Measurements from ENCODE around the gene VMP1. TPM values are rescaled to one million over a fixed set of nuclear protein-coding genes. Genes with fewer than 3 reads are reported as not detected.
"Not testable (repeated sequence)": the region's sequence is repeated elsewhere in the genome, so short reads cannot be mapped to it uniquely, and the experiment has no call there.

VMP1 gene
- total RNA-seq, 1 donor = 460 TPM

DNA sequence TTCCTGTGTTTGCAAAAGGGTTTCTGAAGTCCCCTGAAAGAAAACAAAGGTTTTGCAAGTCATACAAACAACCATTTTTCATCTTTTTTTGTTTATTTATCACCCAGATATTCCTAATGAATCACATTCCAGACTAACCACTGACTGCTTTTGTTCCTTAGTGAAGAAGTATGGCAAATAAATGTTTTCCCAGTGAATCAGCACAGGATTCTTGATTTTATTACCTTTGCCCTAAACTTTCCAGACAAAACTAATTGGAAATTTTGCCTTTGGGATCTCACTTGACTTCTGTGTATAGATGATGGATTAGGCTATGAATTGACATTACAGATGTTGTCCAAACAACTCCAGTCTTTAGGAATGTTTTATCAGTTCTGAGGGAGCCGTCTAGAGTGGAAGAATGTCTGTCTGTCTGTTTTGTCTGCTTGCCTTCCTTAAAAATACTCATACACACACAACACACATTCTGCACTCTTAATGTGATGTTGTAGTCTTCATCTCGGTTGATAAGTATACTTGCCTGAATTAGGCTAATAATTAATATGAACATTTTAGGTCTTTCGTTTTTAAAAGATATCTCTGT, 48.9 kb downstream of the VMP1 start:
- H3K4me3 ChIP-seq (ENCODE audit: low read length) = no peak overlapping the region
- peaks cover 30% of the 10 kb centered on the region for H3K4me1 ChIP-seq (ENCODE audit: insufficient read depth, low read length)
- no peaks in the 10 kb centered on the region for H3K27me3 ChIP-seq (ENCODE audit: insufficient read depth, low read length)
- no peaks in the 10 kb centered on the region for H3K9me3 ChIP-seq (ENCODE audit: low read depth, low read length)

DNA sequence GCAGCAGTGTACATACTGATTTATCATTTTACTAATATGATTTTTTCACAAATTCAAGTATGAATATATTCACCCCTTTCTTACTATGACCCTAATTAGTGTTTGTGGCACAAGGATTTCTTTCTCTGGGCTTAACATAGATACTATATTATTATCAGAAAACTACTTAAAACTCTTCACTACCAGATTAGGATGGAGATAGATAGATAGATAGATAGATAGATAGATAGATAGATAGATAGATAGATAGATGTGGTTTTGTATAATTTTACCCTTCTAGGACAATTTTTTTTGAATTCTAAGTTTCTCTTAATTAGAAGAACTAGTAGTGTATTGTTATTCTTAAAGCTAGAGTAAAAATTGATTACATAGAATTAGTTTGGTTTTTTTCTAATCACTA, 49.6 kb downstream of the VMP1 start:
- Histone ChIP-seq H3K4me3 (ENCODE audit: low read length) (no peak overlapping the region), H3K9me3 (ENCODE audit: low read depth, low read length) (no peaks in the 10 kb centered on the region), H3K27me3 (ENCODE audit: insufficient read depth, low read length) (no peaks in the 10 kb centered on the region), H3K4me1 (ENCODE audit: insufficient read depth, low read length) (peaks cover 29% of the 10 kb centered on the region)

DNA sequence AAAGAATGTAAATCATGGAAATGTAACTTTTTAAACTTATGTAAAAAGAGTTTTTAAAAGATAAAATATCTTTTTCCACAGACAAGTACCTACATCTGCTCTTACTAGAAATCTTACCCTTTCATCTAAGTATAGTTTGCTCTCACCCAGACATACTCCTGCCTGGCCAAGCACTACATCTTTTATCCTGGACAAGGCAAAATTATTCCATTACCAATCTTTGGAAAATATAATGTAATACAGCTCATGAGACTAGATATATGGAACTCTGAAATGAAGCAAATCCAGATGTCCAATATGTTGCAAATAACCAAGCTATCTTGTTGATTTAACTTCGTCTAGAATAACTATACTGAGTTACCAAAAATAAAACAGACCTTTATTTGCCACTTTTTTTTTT, 50.0 kb downstream of the VMP1 start:
- no peak overlapping the region for H3K4me3 ChIP-seq (ENCODE audit: low read length)

DNA sequence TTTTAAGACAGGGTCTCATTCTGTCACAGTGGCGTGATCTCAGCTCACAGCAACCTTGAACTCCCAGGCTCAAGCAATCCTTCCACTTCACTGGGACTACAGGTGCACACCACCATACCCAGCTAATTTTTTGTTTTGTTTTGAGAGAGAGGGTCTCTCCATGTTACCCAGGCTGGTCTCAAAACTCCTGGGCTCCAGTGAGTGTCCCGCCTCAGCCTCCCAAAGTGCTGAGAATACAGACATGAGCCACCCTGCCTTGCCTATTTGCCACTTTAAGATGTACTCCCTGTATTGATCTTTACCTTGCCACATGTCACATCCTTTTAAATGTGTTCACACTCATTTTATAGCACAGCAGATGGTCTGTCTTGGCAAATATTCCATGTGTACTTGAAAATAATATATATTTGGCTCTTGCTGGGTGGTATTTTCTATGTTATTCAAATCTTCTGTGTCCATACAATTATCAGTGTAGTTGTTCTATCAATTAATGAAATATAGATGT, 50.5 kb downstream of the VMP1 start:
- H3K4me1 ChIP-seq (ENCODE audit: insufficient read depth, low read length) = peaks cover 24% of the 10 kb centered on the region

More for the DNA sequence above, 50.0 kb downstream of the VMP1 start:
- H3K9me3 ChIP-seq (ENCODE audit: low read depth, low read length) = no peaks in the 10 kb centered on the region
- no peaks in the 10 kb centered on the region for H3K27me3 ChIP-seq (ENCODE audit: insufficient read depth, low read length)
- peaks cover 26% of the 10 kb centered on the region for H3K4me1 ChIP-seq (ENCODE audit: insufficient read depth, low read length)

DNA sequence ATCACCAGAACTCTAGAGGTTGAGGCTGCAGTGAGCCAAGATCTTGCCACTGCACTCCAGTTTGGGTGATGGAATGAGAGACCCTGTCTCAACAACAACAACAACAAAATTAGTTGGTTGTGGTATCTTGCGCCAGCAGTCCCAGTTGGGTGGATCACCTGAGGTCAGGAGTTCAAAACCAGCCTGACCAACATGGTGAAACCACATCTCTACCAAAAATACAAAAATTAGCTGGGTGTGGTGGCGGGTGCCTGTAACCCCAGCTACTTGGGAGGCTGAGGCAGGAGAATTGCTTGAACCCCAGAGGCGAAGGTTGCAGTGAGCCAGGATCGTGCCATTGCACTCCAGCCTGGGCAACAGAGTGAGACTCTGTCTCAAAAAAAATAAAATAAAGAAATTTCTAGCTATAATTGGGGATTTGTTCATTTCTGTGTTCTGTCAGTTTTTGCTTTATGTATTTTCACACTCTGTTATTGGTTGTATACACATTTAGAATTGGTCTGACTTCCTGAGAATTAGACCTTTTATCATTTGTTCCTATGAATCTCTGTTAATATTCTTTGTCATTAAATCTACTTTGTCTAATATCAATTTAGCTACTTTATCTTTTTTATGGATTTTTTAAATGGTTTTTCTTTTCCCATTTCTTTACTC, 51.7 kb downstream of the VMP1 start:
- not testable (repeated sequence) for H3K4me3 ChIP-seq (ENCODE audit: low read length); H3K27me3 ChIP-seq (ENCODE audit: insufficient read depth, low read length); H3K9me3 ChIP-seq (ENCODE audit: low read depth, low read length)
- peaks cover 22% of the 10 kb centered on the region for H3K4me1 ChIP-seq (ENCODE audit: insufficient read depth, low read length)

More for the DNA sequence above, 50.5 kb downstream of the VMP1 start:
- H3K9me3 ChIP-seq (ENCODE audit: low read depth, low read length) = no peaks in the 10 kb centered on the region
- H3K27me3 ChIP-seq (ENCODE audit: insufficient read depth, low read length) = no peaks in the 10 kb centered on the region
- no peak overlapping the region for H3K4me3 ChIP-seq (ENCODE audit: low read length)

DNA sequence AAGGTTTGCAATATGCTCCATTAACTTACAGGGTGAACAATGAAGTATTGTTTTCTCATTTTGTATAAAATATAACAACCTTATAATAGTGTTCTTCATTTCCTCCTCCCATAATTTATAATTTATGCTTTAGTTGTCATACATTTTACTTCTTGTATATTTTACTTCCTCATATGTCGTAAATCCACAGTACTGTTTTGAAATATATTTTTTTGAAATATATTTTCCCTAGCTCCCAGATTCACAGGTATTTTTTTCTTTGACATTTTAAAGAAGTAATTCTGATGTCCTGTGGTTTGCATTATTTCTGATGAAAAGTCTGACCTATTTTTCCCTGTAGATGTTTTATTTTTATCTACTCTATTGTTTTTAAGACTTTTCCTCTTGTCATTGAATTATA, 52.7 kb downstream of the VMP1 start:
- no peaks in the 10 kb centered on the region for H3K27me3 ChIP-seq (ENCODE audit: insufficient read depth, low read length)
- no peak overlapping the region for H3K4me3 ChIP-seq (ENCODE audit: low read length)
- no peaks in the 10 kb centered on the region for H3K9me3 ChIP-seq (ENCODE audit: low read depth, low read length)
- H3K4me1 ChIP-seq (ENCODE audit: insufficient read depth, low read length) = peaks cover 14% of the 10 kb centered on the region

DNA sequence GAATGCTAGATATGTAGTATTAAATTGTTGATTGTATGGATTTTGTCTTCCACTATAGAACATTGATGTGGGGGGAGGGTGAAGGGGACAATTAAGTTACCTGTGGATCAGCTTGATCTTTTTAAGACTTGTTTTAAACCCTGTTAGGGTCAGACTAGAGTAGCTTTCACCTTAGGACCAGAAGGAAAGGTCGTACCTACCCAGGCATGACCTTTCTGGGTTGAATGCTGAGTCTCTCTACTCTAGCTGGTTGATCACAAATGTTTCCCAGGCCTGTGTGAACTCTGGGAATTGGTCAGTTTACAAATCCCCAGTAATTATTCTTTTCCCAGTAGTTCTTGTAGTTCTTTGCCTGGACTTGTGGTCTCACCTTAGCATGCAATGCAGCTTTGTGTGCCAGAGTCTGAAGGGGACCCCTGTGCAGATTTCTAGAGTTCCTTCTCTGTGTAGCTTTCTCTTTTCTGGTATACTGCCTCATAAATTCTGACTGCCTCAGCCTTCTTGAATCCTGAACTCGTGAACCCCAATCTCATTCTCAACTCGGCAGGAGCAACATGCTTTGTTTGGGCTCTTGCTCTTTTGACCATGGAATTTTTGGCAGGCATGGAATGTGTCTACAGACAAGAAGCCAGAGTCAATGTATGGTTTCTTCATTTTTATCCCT, 54.1 kb downstream of the VMP1 start:
- H3K4me3 ChIP-seq (ENCODE audit: low read length) = no peak overlapping the region
- no peaks in the 10 kb centered on the region for H3K27me3 ChIP-seq (ENCODE audit: insufficient read depth, low read length)
- no peaks in the 10 kb centered on the region for H3K9me3 ChIP-seq (ENCODE audit: low read depth, low read length)
- H3K4me1 ChIP-seq (ENCODE audit: insufficient read depth, low read length) = peaks cover 14% of the 10 kb centered on the region

DNA sequence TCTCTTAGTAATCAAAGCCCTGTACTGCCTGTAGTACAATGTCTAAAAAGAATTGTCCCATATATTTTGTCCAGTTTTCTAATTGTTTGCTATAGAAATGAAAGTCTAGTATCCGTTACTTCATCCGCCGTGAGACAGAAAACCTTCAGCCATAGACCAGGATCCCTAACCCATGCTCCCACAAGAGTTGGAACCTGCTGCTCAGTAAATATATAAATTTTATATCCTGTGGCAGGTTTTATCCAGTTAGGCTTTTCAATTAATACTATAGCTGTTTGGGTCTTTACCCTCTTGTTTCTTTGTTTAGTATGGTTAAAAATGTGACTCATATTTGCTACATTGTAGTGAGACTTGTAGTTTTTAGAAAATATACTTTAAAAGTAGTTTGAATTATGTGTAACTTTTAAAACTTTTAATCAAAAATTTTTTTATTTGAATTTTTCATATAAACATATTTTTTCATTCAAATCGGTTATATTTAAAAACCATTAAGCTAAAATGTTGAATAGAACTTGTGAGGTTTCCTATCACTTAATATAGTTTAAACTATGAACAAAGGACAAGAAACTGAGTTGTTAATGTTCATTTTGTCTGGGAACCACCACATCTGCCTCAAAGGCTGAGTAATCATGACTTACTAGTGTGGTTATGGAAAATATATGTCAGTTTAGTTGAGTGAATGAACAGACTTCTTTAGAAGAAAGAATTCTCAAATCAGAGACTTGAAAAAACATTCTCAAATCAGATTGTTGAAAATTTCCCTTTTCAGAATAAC, 54.8 kb downstream of the VMP1 start:
- H3K4me1 ChIP-seq (ENCODE audit: insufficient read depth, low read length) = peaks cover 14% of the 10 kb centered on the region
- H3K9me3 ChIP-seq (ENCODE audit: low read depth, low read length) = no peaks in the 10 kb centered on the region
- H3K27me3 ChIP-seq (ENCODE audit: insufficient read depth, low read length) = no peaks in the 10 kb centered on the region
- no peak overlapping the region for H3K4me3 ChIP-seq (ENCODE audit: low read length)

DNA sequence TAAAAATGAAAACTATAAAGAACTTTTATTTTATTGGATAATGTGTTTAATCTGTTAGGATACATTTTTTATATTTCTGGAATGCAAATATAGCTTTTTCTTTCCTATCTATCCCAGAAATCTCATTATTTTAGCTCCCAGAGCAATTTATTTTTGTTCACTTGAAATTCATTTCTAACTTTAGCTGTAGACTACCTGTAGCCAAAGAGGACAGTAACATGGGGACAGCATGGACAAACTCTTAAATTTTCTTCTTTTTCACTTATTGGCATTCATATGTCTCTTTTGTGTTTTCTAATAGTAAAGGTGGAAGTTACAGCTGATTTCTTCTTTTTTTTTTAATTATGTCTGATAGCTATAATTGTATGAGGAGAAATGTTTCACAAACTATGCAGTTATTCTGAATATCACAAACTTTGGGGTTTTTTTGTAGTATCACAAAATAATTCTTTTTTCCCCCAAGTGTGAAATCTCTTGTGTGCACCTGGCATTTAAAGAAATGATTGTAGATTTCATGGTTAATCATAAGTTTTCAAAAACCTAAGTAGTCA, 55.4 kb downstream of the VMP1 start:
- H3K4me1 ChIP-seq (ENCODE audit: insufficient read depth, low read length) = peaks cover 14% of the 10 kb centered on the region
- H3K27me3 ChIP-seq (ENCODE audit: insufficient read depth, low read length) = no peaks in the 10 kb centered on the region
- H3K9me3 ChIP-seq (ENCODE audit: low read depth, low read length) = no peaks in the 10 kb centered on the region
- no peak overlapping the region for H3K4me3 ChIP-seq (ENCODE audit: low read length)

DNA sequence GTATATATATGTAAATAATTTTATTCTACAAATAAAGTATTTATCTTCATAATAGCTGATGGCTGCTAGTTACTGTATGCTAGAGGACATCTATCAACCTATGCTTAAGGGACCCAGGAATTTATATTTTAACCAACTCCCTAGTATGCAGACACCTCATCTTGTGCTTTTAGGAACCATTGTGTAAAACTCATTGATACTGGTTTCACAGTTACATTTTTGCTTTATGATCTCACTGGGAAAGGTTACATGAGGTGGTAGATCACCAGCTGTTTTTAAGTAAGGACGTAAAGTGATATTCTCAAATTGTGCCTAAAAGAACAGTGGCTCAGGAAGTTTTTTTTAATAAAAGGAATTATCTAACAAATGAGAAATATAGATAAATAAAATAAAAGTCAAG, 56.4 kb downstream of the VMP1 start:
- H3K4me1 ChIP-seq (ENCODE audit: insufficient read depth, low read length) = peaks cover 20% of the 10 kb centered on the region
- no peak overlapping the region for H3K4me3 ChIP-seq (ENCODE audit: low read length)
- no peaks in the 10 kb centered on the region for H3K9me3 ChIP-seq (ENCODE audit: low read depth, low read length)
- H3K27me3 ChIP-seq (ENCODE audit: insufficient read depth, low read length) = no peaks in the 10 kb centered on the region

DNA sequence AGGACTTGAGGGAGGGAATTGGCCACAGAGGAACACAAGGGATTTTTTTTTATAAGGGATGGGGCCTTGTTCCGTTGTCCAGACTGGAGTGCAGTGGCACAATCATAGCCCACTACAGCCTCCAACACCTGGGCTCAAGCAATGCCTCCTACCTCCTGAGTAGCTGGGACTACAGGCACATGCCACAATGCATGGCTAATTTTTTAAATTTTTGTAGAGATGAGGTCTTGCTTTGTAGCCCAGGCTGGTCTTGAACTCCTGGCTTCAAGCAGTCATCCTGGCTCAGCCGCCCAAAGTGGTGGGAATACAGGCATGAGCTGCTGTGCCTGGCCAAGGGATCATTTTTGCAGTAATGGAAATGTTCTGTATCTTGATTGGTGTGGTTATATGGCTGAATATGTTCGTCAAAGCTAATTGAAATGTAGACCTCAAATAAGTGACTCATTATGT, 56.9 kb downstream of the VMP1 start:
- Histone ChIP-seq H3K9me3 (ENCODE audit: low read depth, low read length) (no peaks in the 10 kb centered on the region), H3K4me1 (ENCODE audit: insufficient read depth, low read length) (peaks cover 25% of the 10 kb centered on the region), H3K27me3 (ENCODE audit: insufficient read depth, low read length) (no peaks in the 10 kb centered on the region), H3K4me3 (ENCODE audit: low read length) (no peak overlapping the region)

DNA sequence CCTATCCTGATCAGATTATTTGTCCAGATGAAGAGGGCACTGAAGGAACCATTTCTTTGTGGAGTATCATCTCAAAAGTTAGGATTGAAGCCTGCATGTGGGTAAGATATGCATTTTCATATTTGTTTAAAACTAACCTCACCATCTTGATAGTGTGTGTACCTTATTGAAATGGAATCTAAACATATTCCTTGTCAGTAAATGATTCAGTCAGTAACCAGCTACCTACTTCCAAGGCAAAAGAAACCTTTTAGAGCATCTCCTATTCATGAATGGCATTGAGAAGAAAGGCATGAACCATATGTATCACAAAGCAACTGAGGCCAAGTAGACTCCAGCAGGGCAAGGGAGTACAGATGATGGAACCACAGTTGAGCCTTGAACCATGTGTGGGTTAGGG, 57.6 kb downstream of the VMP1 start:
- no peaks in the 10 kb centered on the region for H3K9me3 ChIP-seq (ENCODE audit: low read depth, low read length)
- no peaks in the 10 kb centered on the region for H3K27me3 ChIP-seq (ENCODE audit: insufficient read depth, low read length)
- H3K4me3 ChIP-seq (ENCODE audit: low read length) = no peak overlapping the region
- H3K4me1 ChIP-seq (ENCODE audit: insufficient read depth, low read length) = peaks cover 24% of the 10 kb centered on the region

DNA sequence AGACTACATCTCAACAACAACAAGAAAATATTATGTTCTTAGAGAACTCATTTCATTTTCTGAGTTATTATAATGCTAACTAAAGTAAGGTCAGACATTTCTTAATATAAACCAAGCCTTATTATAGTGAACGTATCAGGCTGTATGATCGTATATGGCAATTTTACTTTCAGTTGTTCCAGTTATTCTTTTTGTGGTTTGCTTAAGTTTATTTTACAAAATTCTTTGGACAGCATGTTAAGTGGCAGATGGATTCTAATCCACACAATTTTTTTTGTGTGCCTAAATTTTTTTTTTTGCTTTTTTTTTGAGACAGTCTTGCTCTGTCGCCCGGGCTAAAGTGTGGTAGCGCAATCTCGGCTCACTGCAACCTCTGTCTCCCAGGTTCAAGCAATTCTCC, 59.0 kb downstream of the VMP1 start:
- Histone ChIP-seq H3K9me3 (ENCODE audit: low read depth, low read length) (no peaks in the 10 kb centered on the region), H3K4me3 (ENCODE audit: low read length) (no peak overlapping the region), H3K4me1 (ENCODE audit: insufficient read depth, low read length) (peaks cover 27% of the 10 kb centered on the region), H3K27me3 (ENCODE audit: insufficient read depth, low read length) (no peaks in the 10 kb centered on the region)

DNA sequence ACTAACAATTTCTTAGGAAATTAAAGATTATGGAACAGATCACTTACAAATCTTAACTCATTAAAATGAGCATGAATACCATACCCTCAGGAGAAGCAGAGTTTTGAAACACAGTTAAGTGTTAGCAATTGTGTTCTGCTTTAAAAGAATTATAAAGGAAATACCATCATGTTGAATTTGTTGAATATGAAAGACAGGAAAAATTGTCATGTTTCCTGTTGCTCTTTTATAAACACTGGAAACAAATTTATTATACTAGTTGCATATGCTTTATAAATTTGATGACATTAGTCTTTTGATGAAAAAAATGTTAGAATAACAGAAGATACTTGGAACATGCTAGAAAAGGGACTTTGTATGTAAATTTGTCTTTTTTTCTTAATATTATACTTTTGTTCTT, 59.7 kb downstream of the VMP1 start:
- H3K9me3 ChIP-seq (ENCODE audit: low read depth, low read length) = no peaks in the 10 kb centered on the region
- H3K4me1 ChIP-seq (ENCODE audit: insufficient read depth, low read length) = peaks cover 23% of the 10 kb centered on the region
- H3K4me3 ChIP-seq (ENCODE audit: low read length) = no peak overlapping the region
- no peaks in the 10 kb centered on the region for H3K27me3 ChIP-seq (ENCODE audit: insufficient read depth, low read length)

DNA sequence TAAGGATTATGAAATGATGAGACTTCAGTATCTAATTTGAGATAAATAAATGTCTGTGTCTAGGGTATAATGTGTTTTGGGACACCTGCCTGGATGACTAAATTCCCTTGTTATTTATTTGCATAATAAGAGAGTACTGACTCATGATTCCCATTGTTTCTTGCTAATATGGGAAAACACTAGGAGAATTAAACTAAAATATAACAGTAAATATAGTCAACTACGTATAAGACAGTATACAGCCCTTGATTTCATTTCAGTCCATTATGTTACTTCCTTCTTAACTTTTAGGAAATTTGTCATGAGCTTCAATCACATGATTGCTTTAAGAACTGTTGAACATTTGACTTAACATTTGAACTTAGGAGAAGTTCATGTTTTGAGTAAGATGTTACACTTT, 62.4 kb downstream of the VMP1 start:
- Histone ChIP-seq H3K4me3 (ENCODE audit: low read length) (no peak overlapping the region), H3K4me1 (ENCODE audit: insufficient read depth, low read length) (peaks cover 23% of the 10 kb centered on the region), H3K27me3 (ENCODE audit: insufficient read depth, low read length) (no peaks in the 10 kb centered on the region), H3K9me3 (ENCODE audit: low read depth, low read length) (no peaks in the 10 kb centered on the region)
